CD4-positive, alpha-beta T cell treated with Interleukin-15 for 4 hours (primary cell): Measurements from ENCODE around the gene MRPS11.
"Not testable (repeated sequence)": the region's sequence is repeated elsewhere in the genome, so short reads cannot be mapped to it uniquely, and the experiment has no call there.

ENCODE experiments used
- DNase-seq: peaks from one replicate; pipeline ENCODE4 v3.0.0-alpha.2; 2020; ENCODE audit warnings: low spot score

MRPS11 gene

GRCh38 chr15:88490036-88490435 lies 22.5 kb downstream of the MRPS11 start:
- no peak for DNase-seq

- DNase-seq = no peak
Measured at GRCh38 chr15:88491158-88491557, 23.6 kb downstream of the MRPS11 start.

GRCh38 chr15:88493844-88494243 lies 26.3 kb downstream of the MRPS11 start:
- no peak for DNase-seq

GRCh38 chr15:88497109-88497765 lies 29.7 kb downstream of the MRPS11 start:
- DNase-seq = no peak

GRCh38 chr15:88498996-88499395 lies 31.5 kb downstream of the MRPS11 start:
- DNase-seq = no peak

- no peak for DNase-seq
Measured at GRCh38 chr15:88504445-88504844, 36.9 kb downstream of the MRPS11 start.

- DNase-seq = no peak
Measured at GRCh38 chr15:88505721-88506120, 38.2 kb downstream of the MRPS11 start.

GRCh38 chr15:88506628-88507027 lies 39.1 kb downstream of the MRPS11 start:
- no peak for DNase-seq

GRCh38 chr15:88509321-88509720 lies 41.8 kb downstream of the MRPS11 start:
- DNase-seq = no peak

GRCh38 chr15:88509964-88510363 lies 42.5 kb downstream of the MRPS11 start:
- no peak for DNase-seq

- DNase-seq = no peak
Measured at GRCh38 chr15:88511161-88511560, 43.7 kb downstream of the MRPS11 start.

GRCh38 chr15:88512078-88512477 lies 44.6 kb downstream of the MRPS11 start:
- no peak for DNase-seq

GRCh38 chr15:88512601-88513000 lies 45.1 kb downstream of the MRPS11 start:
- no peak for DNase-seq

- no peak for DNase-seq
Measured at GRCh38 chr15:88513195-88513594, 45.7 kb downstream of the MRPS11 start.

GRCh38 chr15:88518903-88519302 lies 51.4 kb downstream of the MRPS11 start:
- no peak for DNase-seq

- DNase-seq = not testable (repeated sequence)
Measured at GRCh38 chr15:88524094-88524493, 56.6 kb downstream of the MRPS11 start.

- no peak for DNase-seq
Measured at GRCh38 chr15:88525418-88525817, 57.9 kb downstream of the MRPS11 start.

GRCh38 chr15:88526247-88526879 lies 58.9 kb downstream of the MRPS11 start:
- DNase-seq = no peak

- no peak for DNase-seq
Measured at GRCh38 chr15:88529021-88529630, 61.6 kb downstream of the MRPS11 start.
